IPS-20b (cell line): ENCODE data around the gene WDCP.
"Not testable (repeated sequence)": the region's sequence is repeated elsewhere in the genome, so short reads cannot be mapped to it uniquely, and the experiment has no call there.

Source experiments
- H3K27ac ChIP-seq: one replicate; pipeline ENCODE4 v1.5.1; 2013; ENCODE audit warnings: low read length
- H3K27me3 ChIP-seq: 2 replicates; pipeline ENCODE4 v1.6.1; 2013; ENCODE audit warnings: mild to moderate bottlenecking, low read length, inconsistent platforms; ENCODE audit not compliant: insufficient read depth
- H3K36me3 ChIP-seq: 2 replicates; pipeline ENCODE4 v1.6.1; 2013; ENCODE audit warnings: low read depth, mild to moderate bottlenecking, inconsistent platforms, low read length, moderate library complexity; ENCODE audit not compliant: insufficient read depth
- H3K4me1 ChIP-seq: 2 replicates; pipeline ENCODE4 v1.6.1; 2013; ENCODE audit warnings: mild to moderate bottlenecking, control low read depth, inconsistent platforms, low read length, moderate library complexity; ENCODE audit not compliant: insufficient read depth
- H3K4me3 ChIP-seq: 2 replicates; pipeline ENCODE4 v1.5.1; 2013; ENCODE audit warnings: mild to moderate bottlenecking, low read length, inconsistent platforms
- H3K9ac ChIP-seq: 2 replicates; pipeline ENCODE4 v1.6.1; 2013; ENCODE audit warnings: low read depth, mild to moderate bottlenecking, inconsistent platforms, low read length, moderate library complexity
- H3K9me3 ChIP-seq: 2 replicates; pipeline ENCODE4 v1.6.1; 2013; ENCODE audit warnings: mild to moderate bottlenecking, low read depth, low read length, inconsistent platforms; ENCODE audit not compliant: insufficient read depth

Gene WDCP

GRCh38 chr2:24054366-24055010 is 7.3 kb upstream of the WDCP start:
- Histone ChIP-seq H3K36me3 (peaks cover 19% of the 10 kb centered on the region; the same call in 1 of the 2 replicates), H3K9me3 (no peaks in the 10 kb centered on the region), H3K4me3 (no peak overlapping the region), H3K4me1 (no peaks in the 10 kb centered on the region; the same call in 1 of the 2 replicates), H3K9ac (no peak overlapping the region), H3K27ac (no peak overlapping the region), H3K27me3 (peaks cover 5% of the 10 kb centered on the region; the same call in 1 of the 2 replicates)

GRCh38 chr2:24052951-24053350 is 5.8 kb upstream of the WDCP start:
- H3K27ac ChIP-seq = no peak overlapping the region
- peaks cover 19% of the 10 kb centered on the region; the same call in 1 of the 2 replicates for H3K36me3 ChIP-seq
- peaks cover 3% of the 10 kb centered on the region; the same call in 1 of the 2 replicates for H3K4me1 ChIP-seq
- H3K9me3 ChIP-seq = no peaks in the 10 kb centered on the region
- H3K4me3 ChIP-seq = no peak overlapping the region
- H3K27me3 ChIP-seq = peaks cover 5% of the 10 kb centered on the region; the same call in 1 of the 2 replicates
- H3K9ac ChIP-seq = no peak overlapping the region

- Histone ChIP-seq H3K27me3 (peaks cover 5% of the 10 kb centered on the region; the same call in 1 of the 2 replicates), H3K36me3 (peaks cover 19% of the 10 kb centered on the region; the same call in 1 of the 2 replicates), H3K4me3 (no peak overlapping the region), H3K4me1 (peaks cover 7% of the 10 kb centered on the region; the same call in 1 of the 2 replicates), H3K9me3 (no peaks in the 10 kb centered on the region), H3K9ac (no peak overlapping the region), H3K27ac (no peak overlapping the region)
Measured at GRCh38 chr2:24051833-24052232, 4.6 kb upstream of the WDCP start.

GRCh38 chr2:24050041-24050979 is 3.1 kb upstream of the WDCP start:
- peak overlapping the region; percentile 56; the same call in 1 of the 2 replicates for H3K9ac ChIP-seq
- peaks cover 14% of the 10 kb centered on the region; the same call in 1 of the 2 replicates for H3K4me1 ChIP-seq
- H3K4me3 ChIP-seq = peak overlapping the region; percentile 70
- H3K27ac ChIP-seq = no peak overlapping the region
- H3K27me3 ChIP-seq = peaks cover 5% of the 10 kb centered on the region; the same call in 1 of the 2 replicates
- H3K9me3 ChIP-seq = no peaks in the 10 kb centered on the region
- peaks cover 12% of the 10 kb centered on the region; the same call in 1 of the 2 replicates for H3K36me3 ChIP-seq

- H3K4me1 ChIP-seq = peaks cover 14% of the 10 kb centered on the region; the same call in 1 of the 2 replicates
- H3K36me3 ChIP-seq = peaks cover 5% of the 10 kb centered on the region; the same call in 1 of the 2 replicates
- H3K9me3 ChIP-seq = no peaks in the 10 kb centered on the region
- peak within 1 kb of the TSS; percentile 70 for H3K4me3 ChIP-seq
- H3K9ac ChIP-seq = peak within 1 kb of the TSS; percentile 56; the same call in 1 of the 2 replicates
- no peak within 1 kb of the TSS for H3K27ac ChIP-seq
- H3K27me3 ChIP-seq = peaks cover 5% of the 10 kb centered on the region; the same call in 1 of the 2 replicates
Measured at GRCh38 chr2:24049485-24050021, 2.4 kb upstream of the WDCP start, which contains the start of gene FKBP1B. Gene FKBP1B, plus strand, starts transcription at chr2:24049741. Its CDS starts 109 bp downstream, at chr2:24049850.

- no peak overlapping the region for H3K27ac ChIP-seq
Measured at GRCh38 chr2:24048769-24049484, 1.7 kb upstream of the WDCP start.

GRCh38 chr2:24047703-24048033 is 477 bp upstream of the WDCP start:
- Histone ChIP-seq H3K4me1 (peaks cover 14% of the 10 kb centered on the region; the same call in 1 of the 2 replicates), H3K36me3 (no peaks in the 10 kb centered on the region), H3K4me3 (peak overlapping the region; percentile 97), H3K27ac (no peak overlapping the region), H3K9me3 (no peaks in the 10 kb centered on the region), H3K9ac (peak overlapping the region; percentile 63; the same call in 1 of the 2 replicates), H3K27me3 (peaks cover 5% of the 10 kb centered on the region; the same call in 1 of the 2 replicates)

More at GRCh38 chr2:24048769-24049484, 1.7 kb upstream of the WDCP start:
- peak overlapping the region; percentile 70 for H3K4me3 ChIP-seq
- H3K9me3 ChIP-seq = no peaks in the 10 kb centered on the region
- H3K9ac ChIP-seq = peak overlapping the region; percentile 56; the same call in 1 of the 2 replicates
- no peaks in the 10 kb centered on the region for H3K36me3 ChIP-seq
- H3K27me3 ChIP-seq = peaks cover 5% of the 10 kb centered on the region; the same call in 1 of the 2 replicates
- peaks cover 14% of the 10 kb centered on the region; the same call in 1 of the 2 replicates for H3K4me1 ChIP-seq

- peaks cover 5% of the 10 kb centered on the region; the same call in 1 of the 2 replicates for H3K27me3 ChIP-seq
- H3K36me3 ChIP-seq = no peaks in the 10 kb centered on the region
- no peaks in the 10 kb centered on the region for H3K9me3 ChIP-seq
- no peak overlapping the region for H3K27ac ChIP-seq
- peaks cover 14% of the 10 kb centered on the region; the same call in 1 of the 2 replicates for H3K4me1 ChIP-seq
- H3K4me3 ChIP-seq = peak overlapping the region; percentile 97
- H3K9ac ChIP-seq = peak overlapping the region; percentile 82
Measured at GRCh38 chr2:24046599-24046929, 627 bp downstream of the WDCP start.

GRCh38 chr2:24045511-24046508 is 1.4 kb downstream of the WDCP start:
- H3K9ac ChIP-seq = peak overlapping the region; percentile 82; the same call in 1 of the 2 replicates
- no peak overlapping the region for H3K27ac ChIP-seq
- H3K4me3 ChIP-seq = peak overlapping the region; percentile 97

GRCh38 chr2:24043133-24043532 is 4.1 kb downstream of the WDCP start:
- H3K27ac ChIP-seq, H3K4me3 ChIP-seq: not testable (repeated sequence)
- peaks cover 10% of the 10 kb centered on the region; the same call in 1 of the 2 replicates for H3K4me1 ChIP-seq

More at GRCh38 chr2:24045511-24046508, 1.4 kb downstream of the WDCP start:
- Histone ChIP-seq H3K9me3 (no peaks in the 10 kb centered on the region), H3K4me1 (peaks cover 14% of the 10 kb centered on the region; the same call in 1 of the 2 replicates), H3K36me3 (no peaks in the 10 kb centered on the region), H3K27me3 (peaks cover 5% of the 10 kb centered on the region; the same call in 1 of the 2 replicates)

More at GRCh38 chr2:24043133-24043532, 4.1 kb downstream of the WDCP start:
- not testable (repeated sequence) for H3K9ac ChIP-seq, H3K9me3 ChIP-seq, H3K27me3 ChIP-seq
- H3K36me3 ChIP-seq = peaks cover 14% of the 10 kb centered on the region
